Measurements from ENCODE around the gene PFDN1.
A peak's percentile ranks its signal among the peaks of the same experiment; 100 is the strongest.

PFDN1 gene

GRCh38 chr5:140216478-140217074, 86.3 kb downstream of the PFDN1 start:
- no peak for DNase-seq (ENCODE audit: low read depth)
- no peak overlapping the region for H3K4me3 ChIP-seq (ENCODE audit: low read length)

GRCh38 chr5:140215276-140215675, 87.6 kb downstream of the PFDN1 start:
- no peak overlapping the region for H3K4me3 ChIP-seq (ENCODE audit: low read length)
- TF ChIP-seq CTCF (conservative IDR thresholded peaks at IDR 0.05; ENCODE audit: low read length): no peak
- no peak for DNase-seq (ENCODE audit: low read depth)

More at GRCh38 chr5:140216478-140217074, 86.3 kb downstream of the PFDN1 start:
- TF ChIP-seq CTCF (conservative IDR thresholded peaks at IDR 0.05; ENCODE audit: low read length): no peak

GRCh38 chr5:140214831-140215230, 88.1 kb downstream of the PFDN1 start:
- DNase-seq (ENCODE audit: low read depth): peak; percentile 87
- no peak overlapping the region for H3K4me3 ChIP-seq (ENCODE audit: low read length)
- TF ChIP-seq CTCF (conservative IDR thresholded peaks at IDR 0.05; ENCODE audit: low read length): no peak

GRCh38 chr5:140213370-140213983, 89.4 kb downstream of the PFDN1 start:
- no peak for DNase-seq (ENCODE audit: low read depth)

GRCh38 chr5:140208065-140208464, 94.8 kb downstream of the PFDN1 start:
- DNase-seq (ENCODE audit: low read depth): no peak
- H3K4me3 ChIP-seq (ENCODE audit: low read length): no peak overlapping the region
- TF ChIP-seq CTCF (conservative IDR thresholded peaks at IDR 0.05; ENCODE audit: low read length): no peak

More at GRCh38 chr5:140213370-140213983, 89.4 kb downstream of the PFDN1 start:
- no peak overlapping the region for H3K4me3 ChIP-seq (ENCODE audit: low read length)
- TF ChIP-seq CTCF (conservative IDR thresholded peaks at IDR 0.05; ENCODE audit: low read length): no peak

GRCh38 chr5:140207250-140207964, 95.5 kb downstream of the PFDN1 start:
- no peak overlapping the region for H3K4me3 ChIP-seq (ENCODE audit: low read length)
- no peak for TF ChIP-seq CTCF (conservative IDR thresholded peaks at IDR 0.05; ENCODE audit: low read length)
- DNase-seq (ENCODE audit: low read depth): no peak

All from AG10803 (cell line).